Fibroblast of lung (primary cell): ENCODE measurements around the gene SLC30A7. TPM values are rescaled to one million over a fixed set of nuclear protein-coding genes. Genes with fewer than 3 reads are reported as not detected.

Experiments
- DNase-seq, 2 donors: peaks; one replicate each; pipeline versions ENCODE4 v3.0.0 to v3.0.0-alpha.2; 2010; ENCODE audit warnings: low read depth in 2 of 2
- H2AFZ ChIP-seq: 2 replicates; pipeline ENCODE4 v1.5.1; 2012; ENCODE audit warnings: low read length, control low read depth, inconsistent platforms
- H3K27ac ChIP-seq: 2 replicates; pipeline ENCODE4 v1.5.1; 2011; ENCODE audit warnings: low read length, control low read depth; ENCODE audit not compliant: insufficient read depth
- H3K27me3 ChIP-seq: 2 replicates; pipeline ENCODE4 v1.5.1; 2011; ENCODE audit warnings: mild to moderate bottlenecking, low read length; ENCODE audit not compliant: control insufficient read depth, insufficient read depth
- H3K36me3 ChIP-seq: 2 replicates; pipeline ENCODE4 v1.5.1; 2011; ENCODE audit warnings: low read length; ENCODE audit not compliant: control insufficient read depth, insufficient read depth
- H3K4me1 ChIP-seq: 2 replicates; pipeline ENCODE4 v1.5.1; 2011; ENCODE audit warnings: low read length; ENCODE audit not compliant: control insufficient read depth, insufficient read depth; ENCODE audit errors: extremely low read depth
- H3K4me2 ChIP-seq: 2 replicates; pipeline ENCODE4 v1.5.1; 2011; ENCODE audit warnings: low read length, control low read depth; ENCODE audit not compliant: insufficient read depth; ENCODE audit errors: extremely low read depth
- H3K4me3 ChIP-seq, 4 experiments: fragments of 200-600 bp in 1 of 4; sonication (generic) in 1 of 4; replicated peaks in 1 of 4; 2 replicates each; pipeline ENCODE4 v1.5.1; 2011 to 2016; ENCODE audit warnings: low read length in 4 of 4, low read depth in 3 of 4, mild to moderate bottlenecking in 3 of 4, control low read depth in 2 of 4, inconsistent platforms in 1 of 4, mixed read lengths in 1 of 4; ENCODE audit not compliant: insufficient read depth in 1 of 4; ENCODE audit errors: control extremely low read depth in 1 of 4
- H3K79me2 ChIP-seq: 2 replicates; pipeline ENCODE4 v1.5.1; 2012; ENCODE audit warnings: mild to moderate bottlenecking, low read length, inconsistent platforms; ENCODE audit not compliant: control insufficient read depth, insufficient read depth
- H3K9ac ChIP-seq: 2 replicates; pipeline ENCODE4 v1.5.1; 2011; ENCODE audit warnings: mild to moderate bottlenecking, low read length, control low read depth; ENCODE audit not compliant: insufficient read depth
- H3K9me3 ChIP-seq: 2 replicates; pipeline ENCODE4 v1.5.1; 2012; ENCODE audit warnings: low read depth, low read length; ENCODE audit not compliant: control insufficient read depth, insufficient read depth
- H4K20me1 ChIP-seq: 2 replicates; pipeline ENCODE4 v1.5.1; 2011; ENCODE audit warnings: low read length; ENCODE audit not compliant: control insufficient read depth, insufficient read depth; ENCODE audit errors: extremely low read depth
- CTCF ChIP-seq, 2 donors: IDR thresholded peaks in 1 of 2; conservative IDR thresholded peaks in 1 of 2; 1 replicate in 1 of 2; 2 replicates in 1 of 2; pipeline ENCODE4 v1.5.1; 2011 to 2012; ENCODE audit warnings: low read length in 2 of 2, control low read depth in 1 of 2, inconsistent platforms in 1 of 2, low read depth in 1 of 2, mild to moderate bottlenecking in 1 of 2
- EZH2 ChIP-seq: IDR thresholded peaks from 2 replicates; pipeline ENCODE4 v1.5.1; 2012; ENCODE audit warnings: low read length, control low read depth, mild to moderate bottlenecking; ENCODE audit errors: missing control alignments
- polyA plus RNA-seq, 2 donors: library from polyadenylated mRNA; depleted of rRNA in 1 of 2; stranded (reverse) in 1 of 2; unstranded in 1 of 2; fragments of >200 nt; gene quantifications; 2 replicates each; pipeline ENCODE4 v1.2.1, GENCODE V29; 2011 to 2012; ENCODE audit warnings: missing spikeins in 1 of 2
- total RNA-seq: library from RNA; depleted of rRNA; stranded (reverse); fragments of >200 nt; gene quantifications from 2 replicates; pipeline ENCODE4 v1.2.1, GENCODE V29; 2014

SLC30A7 gene
- total and polyA plus RNA-seq, 2 donors (not counting 1 experiment from before 2014, with no cell fraction given): 23.1 to 37.4 TPM

- Histone ChIP-seq H3K9me3 (no peaks in the 10 kb centered on the region), H3K79me2 (peaks cover 1% of the 10 kb centered on the region), H3K27me3 (no peaks in the 10 kb centered on the region), H4K20me1 (no peaks in the 10 kb centered on the region), H3K36me3 (peaks cover 12% of the 10 kb centered on the region), H3K4me1 (no peaks in the 10 kb centered on the region), H3K4me3 (no peak overlapping the region), H2AFZ (no peak overlapping the region), H3K27ac (no peak overlapping the region), H3K4me2 (no peak overlapping the region), H3K9ac (no peak overlapping the region)
- DNase-seq: no peak
- TF ChIP-seq EZH2: no peak
- no peak for TF ChIP-seq CTCF (conservative IDR thresholded peaks at IDR 0.05 in 1 of 2, IDR thresholded peaks at IDR 0.05 in 1 of 2; ENCODE audit: low read depth in 1 of 2, low read length in 2 of 2)
Measured at GRCh38 chr1:100909018-100909417, 13.1 kb downstream of the SLC30A7 start.

- H3K4me1 ChIP-seq: no peaks in the 10 kb centered on the region
- no peaks in the 10 kb centered on the region for H3K79me2 ChIP-seq
- peaks cover 6% of the 10 kb centered on the region for H3K36me3 ChIP-seq
- H3K4me2 ChIP-seq: no peak overlapping the region
- no peak overlapping the region for H3K9ac ChIP-seq
- H3K27me3 ChIP-seq: no peaks in the 10 kb centered on the region
- no peak for DNase-seq
- no peaks in the 10 kb centered on the region for H3K9me3 ChIP-seq
- H2AFZ ChIP-seq: no peak overlapping the region
- H4K20me1 ChIP-seq: no peaks in the 10 kb centered on the region
- H3K27ac ChIP-seq: no peak overlapping the region
- TF ChIP-seq CTCF (conservative IDR thresholded peaks at IDR 0.05 in 1 of 2, IDR thresholded peaks at IDR 0.05 in 1 of 2; ENCODE audit: low read depth in 1 of 2, low read length in 2 of 2) (no peak), EZH2 (no peak)
- no peak overlapping the region for H3K4me3 ChIP-seq
Measured at GRCh38 chr1:100912019-100912418, 16.1 kb downstream of the SLC30A7 start.

GRCh38 chr1:100921110-100921706 lies 25.3 kb downstream of the SLC30A7 start:
- no peaks in the 10 kb centered on the region for H4K20me1 ChIP-seq
- TF ChIP-seq CTCF (conservative IDR thresholded peaks at IDR 0.05 in 1 of 2, IDR thresholded peaks at IDR 0.05 in 1 of 2; ENCODE audit: low read depth in 1 of 2, low read length in 2 of 2) (peak; percentile 9 to 44), EZH2 (no peak)
- H3K4me1 ChIP-seq: no peaks in the 10 kb centered on the region
- no peak overlapping the region for H2AFZ ChIP-seq
- H3K79me2 ChIP-seq: no peaks in the 10 kb centered on the region
- no peaks in the 10 kb centered on the region for H3K27me3 ChIP-seq
- no peak overlapping the region for H3K4me3 ChIP-seq
- no peaks in the 10 kb centered on the region for H3K9me3 ChIP-seq
- peak; percentile 41 to 79 for DNase-seq
- no peak overlapping the region for H3K9ac ChIP-seq
- H3K36me3 ChIP-seq: peaks cover 7% of the 10 kb centered on the region
- H3K4me2 ChIP-seq: no peak overlapping the region
- H3K27ac ChIP-seq: no peak overlapping the region
